ENCODE results near the gene QRSL1.

DNA sequence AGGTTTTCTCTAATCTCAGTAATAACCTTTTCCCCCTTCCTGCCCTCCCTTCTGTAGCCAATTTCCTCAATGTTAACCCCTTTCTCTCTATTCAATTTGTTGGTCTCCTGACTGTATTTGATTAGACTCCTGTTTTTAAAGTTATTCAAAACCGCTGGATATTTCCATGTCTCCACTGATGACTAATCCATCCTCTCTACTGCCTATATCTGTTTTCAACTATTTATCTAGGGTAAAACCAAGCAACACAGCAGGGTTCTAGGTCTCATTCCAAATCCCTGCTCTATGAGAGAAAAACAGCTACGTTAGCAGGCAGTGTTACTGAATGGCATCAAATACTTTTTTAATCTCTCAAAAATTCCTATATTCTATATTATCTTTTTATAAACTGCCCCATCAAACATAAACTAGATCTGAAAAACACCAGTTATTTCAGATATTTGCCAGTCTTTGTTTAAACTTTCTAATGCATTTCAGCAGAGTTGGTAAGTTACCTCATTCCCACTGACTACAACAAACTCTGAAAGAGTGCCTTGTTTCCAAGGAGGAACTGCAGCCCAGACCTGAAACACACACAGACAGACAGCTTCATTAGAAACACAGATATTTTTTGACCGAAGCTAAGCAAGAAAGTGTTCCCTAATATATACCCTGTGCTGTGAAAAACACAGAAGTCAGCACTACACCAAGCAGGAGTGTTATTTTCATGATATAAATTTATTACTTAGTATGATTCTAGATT lies 8.3 kb upstream of the QRSL1 start:
- TF ChIP-seq POLR2A (IDR thresholded peaks at IDR 0.05), result no peak
- TF ChIP-seq, protein P1, sequence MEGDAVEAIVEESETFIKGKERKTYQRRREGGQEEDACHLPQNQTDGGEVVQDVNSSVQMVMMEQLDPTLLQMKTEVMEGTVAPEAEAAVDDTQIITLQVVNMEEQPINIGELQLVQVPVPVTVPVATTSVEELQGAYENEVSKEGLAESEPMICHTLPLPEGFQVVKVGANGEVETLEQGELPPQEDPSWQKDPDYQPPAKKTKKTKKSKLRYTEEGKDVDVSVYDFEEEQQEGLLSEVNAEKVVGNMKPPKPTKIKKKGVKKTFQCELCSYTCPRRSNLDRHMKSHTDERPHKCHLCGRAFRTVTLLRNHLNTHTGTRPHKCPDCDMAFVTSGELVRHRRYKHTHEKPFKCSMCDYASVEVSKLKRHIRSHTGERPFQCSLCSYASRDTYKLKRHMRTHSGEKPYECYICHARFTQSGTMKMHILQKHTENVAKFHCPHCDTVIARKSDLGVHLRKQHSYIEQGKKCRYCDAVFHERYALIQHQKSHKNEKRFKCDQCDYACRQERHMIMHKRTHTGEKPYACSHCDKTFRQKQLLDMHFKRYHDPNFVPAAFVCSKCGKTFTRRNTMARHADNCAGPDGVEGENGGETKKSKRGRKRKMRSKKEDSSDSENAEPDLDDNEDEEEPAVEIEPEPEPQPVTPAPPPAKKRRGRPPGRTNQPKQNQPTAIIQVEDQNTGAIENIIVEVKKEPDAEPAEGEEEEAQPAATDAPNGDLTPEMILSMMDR (IDR thresholded peaks at IDR 0.05), result no peak

Measured in suprapubic skin (tissue), 3 donors.